OCI-LY7 (cell line): ENCODE results near the gene IMP4. TPM values are rescaled to one million over a fixed set of nuclear protein-coding genes. Genes with fewer than 3 reads are reported as not detected.

Experiments
- BruUV-seq: library from RNA; stranded (reverse); fragments of 400-500 nt; replicated peaks from 2 replicates; lab custom pipeline; 2021; lab: Mats Ljungman, UMichigan
- CTCF ChIA-PET: fragments of 300-600 bp; sonication (Branson Sonifier 250); formaldehyde crosslinking; loops from one replicate; lab custom pipeline; 2022; ENCODE audit warnings: antibody characterized with exemption; ENCODE audit not compliant: unreplicated experiment; lab: Charles Lee
- POLR2A ChIA-PET: fragments of 300-600 bp; sonication (Branson Sonifier 250); formaldehyde crosslinking; loops from one replicate; lab custom pipeline; 2022; ENCODE audit warnings: antibody characterized with exemption; lab: Charles Lee
- DNase-seq: peaks from one replicate; pipeline ENCODE4 v3.0.0-alpha.2; 2015; ENCODE audit warnings: low spot score
- H2AFZ ChIP-seq: fragments of 200-600 bp; sonication (generic), shearing (Covaris generic); 2 replicates; pipeline ENCODE4 v1.6.1; 2014; ENCODE audit warnings: mild to moderate bottlenecking, antibody characterized with exemption, low read length, moderate library complexity
- H3K27ac ChIP-seq: fragments of 200-600 bp; sonication (generic); 2 replicates; pipeline ENCODE4 v1.5.1; 2014; ENCODE audit warnings: mixed run types, low read depth, mild to moderate bottlenecking, moderate library complexity, low read length, inconsistent platforms; ENCODE audit not compliant: poor library complexity, severe bottlenecking
- H3K36me3 ChIP-seq: fragments of 200-600 bp; sonication (generic); 2 replicates; pipeline ENCODE4 v1.6.1; 2014; ENCODE audit warnings: mild to moderate bottlenecking, antibody characterized with exemption, low read length, moderate library complexity, mixed read lengths; ENCODE audit not compliant: insufficient read depth
- H3K4me1 ChIP-seq: fragments of 200-600 bp; sonication (generic); 2 replicates; pipeline ENCODE4 v1.5.1; 2014; ENCODE audit warnings: mild to moderate bottlenecking, low read length; ENCODE audit not compliant: insufficient read depth, poor library complexity, severe bottlenecking
- H3K4me2 ChIP-seq: fragments of 200-600 bp; sonication (generic); 2 replicates; pipeline ENCODE4 v1.6.1; 2014; ENCODE audit warnings: mild to moderate bottlenecking, low read length
- H3K4me3 ChIP-seq: fragments of 200-600 bp; sonication (generic); 2 replicates; pipeline ENCODE4 v1.5.1; 2014; ENCODE audit warnings: mild to moderate bottlenecking, low read depth, low read length; ENCODE audit not compliant: poor library complexity, severe bottlenecking
- H3K79me2 ChIP-seq: fragments of 200-600 bp; sonication (generic); 2 replicates; pipeline ENCODE4 v1.6.1; 2016; ENCODE audit warnings: low read depth, mild to moderate bottlenecking, low read length, moderate library complexity, mixed read lengths; ENCODE audit not compliant: insufficient read depth
- H3K9me2 ChIP-seq: fragments of 200-600 bp; sonication (generic); 2 replicates; pipeline ENCODE4 v1.6.1; 2016; ENCODE audit warnings: mild to moderate bottlenecking, low read length, mixed read lengths; ENCODE audit not compliant: insufficient read depth
- H3K9me3 ChIP-seq: fragments of 200-600 bp; sonication (generic); 2 replicates; pipeline ENCODE4 v1.6.1; 2014; ENCODE audit warnings: mild to moderate bottlenecking, mixed run types, low read length, mixed read lengths
- H4K20me1 ChIP-seq: fragments of 200-600 bp; sonication (generic); 2 replicates; pipeline ENCODE4 v1.6.1; 2014; ENCODE audit warnings: mild to moderate bottlenecking, antibody characterized with exemption, low read length, moderate library complexity, mixed read lengths; ENCODE audit not compliant: insufficient read depth
- CTCF ChIP-seq: fragments of 200-600 bp; sonication (generic); conservative IDR thresholded peaks from 2 replicates; pipeline ENCODE4 v1.5.1; 2014; ENCODE audit warnings: mild to moderate bottlenecking, antibody characterized with exemption, low read length, moderate library complexity, mixed read lengths
- EZH2phosphoT487 ChIP-seq: fragments of 200-600 bp; sonication (generic); IDR thresholded peaks from 2 replicates; pipeline ENCODE4 v1.6.1; 2018; ENCODE audit warnings: low read depth, borderline replicate concordance, mild to moderate bottlenecking, mixed run types, antibody characterized with exemption, low read length, moderate library complexity, mixed read lengths
- intact Hi-C: fragments of 100-400 bp; cut with micrococcal nuclease; formaldehyde crosslinking; loops from one replicate; pipeline ENCODE4 v1.10.0; 2022; ENCODE audit not compliant: unreplicated experiment
- total RNA-seq, 2 experiments: library from RNA; depleted of rRNA in 1 of 2; stranded (reverse); fragments of >200 nt in 1 of 2; shearing (Covaris generic) in 1 of 2; gene quantifications; 2 replicates each; pipeline ENCODE4 v1.2.3, GENCODE V29; 2014 to 2022

IMP4 gene
- total RNA-seq, 2 experiments from 2014 or later = 266 to 314 TPM

GRCh38 chr2:130336877-130337734 is 5.6 kb upstream of the IMP4 start:
- Histone ChIP-seq H3K4me3 (no peak overlapping the region), H3K4me1 (peaks cover 15% of the 10 kb centered on the region), H3K79me2 (peaks cover 5% of the 10 kb centered on the region; the same call in 1 of the 2 replicates), H4K20me1 (no peaks in the 10 kb centered on the region), H3K4me2 (no peak overlapping the region), H3K9me3 (no peaks in the 10 kb centered on the region), H2AFZ (no peak overlapping the region), H3K9me2 (no peaks in the 10 kb centered on the region), H3K27ac (no peak overlapping the region), H3K36me3 (peaks cover 42% of the 10 kb centered on the region)
- no peak for DNase-seq
- BruUV-seq = no TSS peak
- CTCF ChIA-PET = no interaction called here
- TF ChIP-seq CTCF (no peak), EZH2phosphoT487 (no peak)
- intact Hi-C loops = no loop called here
- POLR2A ChIA-PET = no interaction called here

- Histone ChIP-seq H2AFZ (no peak overlapping the region), H3K27ac (no peak overlapping the region), H4K20me1 (no peaks in the 10 kb centered on the region), H3K79me2 (peaks cover 6% of the 10 kb centered on the region; the same call in 1 of the 2 replicates), H3K9me2 (no peaks in the 10 kb centered on the region), H3K9me3 (no peaks in the 10 kb centered on the region), H3K4me1 (peaks cover 15% of the 10 kb centered on the region), H3K4me2 (no peak overlapping the region), H3K4me3 (no peak overlapping the region), H3K36me3 (peaks cover 42% of the 10 kb centered on the region)
- no TSS peak for BruUV-seq
- intact Hi-C loops = no loop called here
- CTCF ChIA-PET = no interaction called here
- TF ChIP-seq EZH2phosphoT487 = no peak
- no peak for TF ChIP-seq CTCF
- no peak for DNase-seq
- POLR2A ChIA-PET = no interaction called here
Measured at GRCh38 chr2:130337735-130338325, 4.9 kb upstream of the IMP4 start.
